Caco-2 (cell line): ENCODE results near the gene CNP. TPM values are rescaled to one million over a fixed set of nuclear protein-coding genes. Genes with fewer than 3 reads are reported as not detected.

ENCODE experiments used
- BruUV-seq: library from RNA; stranded (reverse); fragments of 400-500 nt; replicated peaks from 2 replicates; lab custom pipeline; 2021; lab: Mats Ljungman, UMichigan
- CTCF ChIA-PET: fragments of 300-600 bp; sonication (Branson Sonifier 250); formaldehyde crosslinking; loops from one replicate; lab custom pipeline; 2022; ENCODE audit warnings: antibody characterized with exemption; lab: Charles Lee
- POLR2A ChIA-PET: fragments of 300-600 bp; sonication (Branson Sonifier 250); formaldehyde crosslinking; loops from one replicate; lab custom pipeline; 2022; ENCODE audit warnings: antibody characterized with exemption; lab: Charles Lee
- DNase-seq, 2 experiments: peaks; one replicate each; pipeline versions ENCODE4 v3.0.0 to v3.0.0-alpha.2; 2020 to 2022
- H3K27me3 ChIP-seq: replicated peaks from 2 replicates; pipeline ENCODE4 v1.6.0; 2011; ENCODE audit warnings: low read length; ENCODE audit not compliant: control insufficient read depth, insufficient read depth
- H3K36me3 ChIP-seq: 2 replicates; pipeline ENCODE4 v1.5.1; 2011; ENCODE audit warnings: low read length; ENCODE audit not compliant: control insufficient read depth, insufficient read depth
- H3K4me1 ChIP-seq: fragments of 250-450 bp; sonication (Bioruptor Pico); 2 replicates; pipeline ENCODE4 v1.5.1; 2020; ENCODE audit warnings: mild to moderate bottlenecking
- H3K4me3 ChIP-seq: 2 replicates; pipeline ENCODE4 v1.5.1; 2011; ENCODE audit warnings: low read depth, mild to moderate bottlenecking, control low read depth, low read length
- H3K9me3 ChIP-seq: fragments of 250-450 bp; sonication (Bioruptor Pico); 2 replicates; pipeline ENCODE4 v1.5.1; 2020; ENCODE audit warnings: mild to moderate bottlenecking, moderate library complexity
- H3K27ac Mint-ChIP-seq: one replicate; pipeline ENCODE4 v1.8.0; 2022; ENCODE audit warnings: mixed read lengths; ENCODE audit not compliant: unreplicated experiment
- H3K27me3 Mint-ChIP-seq: one replicate; pipeline ENCODE4 v1.8.0; 2022; ENCODE audit warnings: mixed read lengths; ENCODE audit not compliant: insufficient read depth, unreplicated experiment
- H3K36me3 Mint-ChIP-seq: one replicate; pipeline ENCODE4 v1.8.0; 2022; ENCODE audit warnings: mild to moderate bottlenecking, mixed read lengths; ENCODE audit not compliant: insufficient read depth, unreplicated experiment
- H3K4me1 Mint-ChIP-seq: one replicate; pipeline ENCODE4 v1.8.0; 2022; ENCODE audit warnings: low read depth, mixed read lengths; ENCODE audit not compliant: unreplicated experiment
- H3K4me3 Mint-ChIP-seq: one replicate; pipeline ENCODE4 v1.8.0; 2022; ENCODE audit warnings: mild to moderate bottlenecking, moderate library complexity, mixed read lengths; ENCODE audit not compliant: unreplicated experiment
- H3K9me3 Mint-ChIP-seq: one replicate; pipeline ENCODE4 v1.8.0; 2022; ENCODE audit warnings: mixed read lengths; ENCODE audit not compliant: unreplicated experiment
- intact Hi-C: fragments of 100-400 bp; cut with micrococcal nuclease; formaldehyde crosslinking; loops from one replicate; pipeline ENCODE4 v1.10.0; 2022; ENCODE audit not compliant: unreplicated experiment
- total RNA-seq: library from RNA; stranded (reverse); gene quantifications from 2 replicates; pipeline ENCODE4 v1.2.3, GENCODE V29; 2022
- TF ChIP-seq, protein P1 (sequence below), 2 experiments: fragments of 200-600 bp in 1 of 2; IDR thresholded peaks; 1 replicate in 1 of 2; 2 replicates in 1 of 2; pipeline versions ENCODE4 v1.5.1 to v1.8.0; 2011 to 2022; ENCODE audit warnings: antibody characterized with exemption in 1 of 2, control low read depth in 1 of 2, inconsistent platforms in 1 of 2, low read depth in 1 of 2, low read length in 1 of 2, mild to moderate bottlenecking in 1 of 2, moderate library complexity in 1 of 2; ENCODE audit not compliant: insufficient read depth in 1 of 2, severe bottlenecking in 1 of 2, unreplicated experiment in 1 of 2

The CNP gene
- total RNA-seq, 1 experiment from 2014 or later, result 94.5 TPM

DNA sequence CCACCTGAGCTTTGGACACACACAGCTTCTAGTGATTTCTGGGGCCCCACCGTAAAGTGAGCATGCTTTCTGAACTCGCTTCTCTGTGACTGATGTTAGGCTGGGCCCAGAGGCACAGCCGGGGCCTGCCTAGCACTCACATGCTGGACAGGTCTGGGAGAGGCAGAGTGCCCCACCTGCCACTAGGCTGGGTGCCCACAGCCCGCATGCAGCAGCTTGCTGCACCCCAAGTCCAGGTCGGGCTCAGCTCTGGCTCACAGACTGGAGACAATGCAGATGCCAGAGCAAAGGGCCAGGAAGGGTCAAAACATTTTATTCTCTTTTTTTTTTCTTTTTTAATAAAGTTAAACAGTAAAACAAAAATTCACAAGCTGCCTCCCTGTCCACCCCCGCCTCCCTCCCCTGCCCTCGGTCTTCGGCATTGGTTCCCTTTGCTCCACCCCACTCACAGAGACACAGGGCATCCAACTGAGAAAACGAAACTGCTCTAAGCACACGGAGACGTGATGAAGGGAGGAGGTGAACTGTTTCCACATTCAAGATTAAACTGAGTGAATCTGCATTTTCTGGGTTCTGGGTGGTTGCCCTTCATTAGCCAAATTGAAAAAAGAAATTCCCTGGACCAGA is 9.7 kb downstream of the CNP start:
- TF ChIP-seq, protein P1, sequence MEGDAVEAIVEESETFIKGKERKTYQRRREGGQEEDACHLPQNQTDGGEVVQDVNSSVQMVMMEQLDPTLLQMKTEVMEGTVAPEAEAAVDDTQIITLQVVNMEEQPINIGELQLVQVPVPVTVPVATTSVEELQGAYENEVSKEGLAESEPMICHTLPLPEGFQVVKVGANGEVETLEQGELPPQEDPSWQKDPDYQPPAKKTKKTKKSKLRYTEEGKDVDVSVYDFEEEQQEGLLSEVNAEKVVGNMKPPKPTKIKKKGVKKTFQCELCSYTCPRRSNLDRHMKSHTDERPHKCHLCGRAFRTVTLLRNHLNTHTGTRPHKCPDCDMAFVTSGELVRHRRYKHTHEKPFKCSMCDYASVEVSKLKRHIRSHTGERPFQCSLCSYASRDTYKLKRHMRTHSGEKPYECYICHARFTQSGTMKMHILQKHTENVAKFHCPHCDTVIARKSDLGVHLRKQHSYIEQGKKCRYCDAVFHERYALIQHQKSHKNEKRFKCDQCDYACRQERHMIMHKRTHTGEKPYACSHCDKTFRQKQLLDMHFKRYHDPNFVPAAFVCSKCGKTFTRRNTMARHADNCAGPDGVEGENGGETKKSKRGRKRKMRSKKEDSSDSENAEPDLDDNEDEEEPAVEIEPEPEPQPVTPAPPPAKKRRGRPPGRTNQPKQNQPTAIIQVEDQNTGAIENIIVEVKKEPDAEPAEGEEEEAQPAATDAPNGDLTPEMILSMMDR (IDR thresholded peaks at IDR 0.05; ENCODE audit: insufficient read depth in 1 of 2, low read depth in 1 of 2, low read length in 1 of 2, severe bottlenecking in 1 of 2, unreplicated experiment in 1 of 2), result no peak
- BruUV-seq, result no TSS peak
- ChIA-PET CTCF (no interaction called here), POLR2A (no interaction called here)
- Histone ChIP-seq H3K36me3 (peaks cover 10% of the 10 kb centered on the region), H3K27me3 (no peaks in the 10 kb centered on the region), H3K4me1 (0 out of 2 replicates have a peak, but pooled peaks cover 4% of the 10 kb centered on the region), H3K9me3 (no peaks in the 10 kb centered on the region), H3K4me3 (no peak overlapping the region)
- H3K36me3 Mint-ChIP-seq, result peaks cover 97% of the 10 kb centered on the region
- no peaks in the 10 kb centered on the region for H3K9me3 Mint-ChIP-seq
- DNase-seq, result no peak
- intact Hi-C loops, result no loop called here
- H3K4me1 Mint-ChIP-seq, result peaks cover 6% of the 10 kb centered on the region
- no peak overlapping the region for H3K4me3 Mint-ChIP-seq
- H3K27me3 Mint-ChIP-seq, result no peaks in the 10 kb centered on the region
- no peak overlapping the region for H3K27ac Mint-ChIP-seq

DNA sequence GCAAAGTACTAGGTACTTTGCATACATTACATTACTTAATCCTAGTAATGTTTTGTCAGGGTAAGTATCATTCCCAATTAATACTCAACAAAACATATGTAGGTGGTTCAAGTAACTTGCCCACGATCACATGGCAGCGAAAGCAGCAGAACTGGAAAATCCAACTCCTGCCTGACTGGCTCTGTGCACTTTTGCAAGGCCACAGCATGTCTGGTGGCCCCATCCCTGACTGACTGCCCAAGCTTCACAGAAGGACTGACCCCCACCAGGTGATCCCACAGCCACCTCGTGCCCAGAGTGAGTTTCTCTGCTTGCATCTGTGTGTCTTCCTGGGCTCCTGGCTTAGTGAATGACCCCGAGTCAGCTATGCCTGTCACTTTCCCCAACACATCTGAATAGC is 11.4 kb downstream of the CNP start:
- Mint-ChIP-seq H3K9me3 (no peaks in the 10 kb centered on the region), H3K4me3 (no peak overlapping the region), H3K27me3 (no peaks in the 10 kb centered on the region), H3K4me1 (no peaks in the 10 kb centered on the region), H3K36me3 (peaks cover 98% of the 10 kb centered on the region), H3K27ac (no peak overlapping the region)
- no peaks in the 10 kb centered on the region for H3K9me3 ChIP-seq
- TF ChIP-seq, protein P1 (IDR thresholded peaks at IDR 0.05; ENCODE audit: insufficient read depth in 1 of 2, low read depth in 1 of 2, low read length in 1 of 2, severe bottlenecking in 1 of 2, unreplicated experiment in 1 of 2), result no peak
- H3K36me3 ChIP-seq, result peaks cover 8% of the 10 kb centered on the region
- BruUV-seq, result no TSS peak
- H3K4me3 ChIP-seq, result no peak overlapping the region
- CTCF ChIA-PET, result interaction anchor here (1.0 kb wide), 1 partner anchor 31 kb away, joined by 4 read pairs; no protein-coding TSS in a partner anchor
- H3K4me1 ChIP-seq, result 0 out of 2 replicates have a peak, but pooled peaks cover 4% of the 10 kb centered on the region
- intact Hi-C loops, result no loop called here
- DNase-seq, result no peak
- H3K27me3 ChIP-seq, result no peaks in the 10 kb centered on the region
- POLR2A ChIA-PET, result no interaction called here

DNA sequence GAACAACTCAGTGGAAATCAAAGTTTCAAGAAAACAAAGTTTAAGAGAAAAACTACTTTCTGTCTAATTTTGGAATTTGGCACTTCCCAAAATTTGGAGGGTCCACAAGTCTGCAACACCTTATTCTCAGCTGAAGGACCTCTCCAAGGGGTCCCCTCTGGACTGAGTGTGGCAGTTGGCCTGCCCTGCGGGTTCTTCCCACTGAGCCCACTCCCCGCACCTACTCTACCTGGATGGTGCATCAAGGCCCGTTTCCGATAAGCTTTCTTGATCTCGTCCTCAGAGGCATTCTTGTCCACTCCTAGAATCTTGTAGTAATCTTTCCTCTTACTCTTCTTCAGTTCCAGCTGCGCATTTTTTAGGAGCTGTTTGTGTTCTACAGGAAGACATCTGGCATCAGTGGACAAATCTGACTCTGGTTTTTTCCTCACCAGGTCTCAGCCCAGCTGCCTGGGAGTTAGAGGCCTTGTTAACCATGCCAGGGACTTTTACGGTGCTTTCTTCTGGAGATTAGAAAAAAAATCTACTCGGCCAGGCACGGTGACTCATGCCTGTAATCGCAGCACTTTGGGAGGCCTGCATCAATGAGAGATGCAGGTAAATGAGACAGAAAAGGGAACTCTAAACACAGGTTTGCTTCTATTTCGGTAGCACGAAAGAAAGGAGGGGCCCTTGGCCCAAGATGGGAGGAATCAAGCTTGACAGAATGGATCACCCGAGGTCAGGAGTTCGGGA is 15.6 kb downstream of the CNP start:
- peaks cover 7% of the 10 kb centered on the region for H3K4me1 Mint-ChIP-seq
- peaks cover 98% of the 10 kb centered on the region for H3K36me3 Mint-ChIP-seq
- no TSS peak for BruUV-seq
- no peak overlapping the region for H3K4me3 Mint-ChIP-seq
- peak overlapping the region; percentile 20 for H3K27ac Mint-ChIP-seq
- CTCF ChIA-PET, result no interaction called here
- TF ChIP-seq, protein P1 (IDR thresholded peaks at IDR 0.05; ENCODE audit: insufficient read depth in 1 of 2, low read depth in 1 of 2, low read length in 1 of 2, severe bottlenecking in 1 of 2, unreplicated experiment in 1 of 2), result no peak
- no peaks in the 10 kb centered on the region for H3K27me3 ChIP-seq
- peaks cover 10% of the 10 kb centered on the region for H3K36me3 ChIP-seq
- no peak overlapping the region for H3K4me3 ChIP-seq
- no peaks in the 10 kb centered on the region for H3K9me3 ChIP-seq
- intact Hi-C loops, result no loop called here
- H3K27me3 Mint-ChIP-seq, result no peaks in the 10 kb centered on the region
- POLR2A ChIA-PET, result interaction anchor here (1.2 kb wide), 1 partner anchor 38 kb away, joined by 3 read pairs; the partner anchor contains the start of gene NKIRAS2
- no peak for DNase-seq
- no peaks in the 10 kb centered on the region for H3K9me3 Mint-ChIP-seq
- H3K4me1 ChIP-seq, result 0 out of 2 replicates have a peak, but pooled peaks cover 4% of the 10 kb centered on the region
